Activated CD4-positive, alpha-beta memory T cell treated with anti-CD3 and anti-CD28 coated beads, Interleukin-2, amount 10 ng/mL, durations not matched to agents 7 days and 5 days (primary cell): ENCODE results near the gene ZNF324B. TPM values are rescaled to one million over a fixed set of nuclear protein-coding genes. Genes with fewer than 3 reads are reported as not detected.
"Not testable (repeated sequence)": the region's sequence is repeated elsewhere in the genome, so short reads cannot be mapped to it uniquely, and the experiment has no call there.

Experiments used
- CTCF ChIA-PET: fragments of 350-600 bp; sonication (Branson Sonifier 250); formaldehyde crosslinking; loops from one replicate; lab custom pipeline; 2021; ENCODE audit warnings: antibody characterized with exemption, inconsistent platforms; lab: Charles Lee
- POLR2A ChIA-PET: fragments of 350-600 bp; sonication (Branson Sonifier 250); formaldehyde crosslinking; loops from one replicate; lab custom pipeline; 2021; ENCODE audit warnings: antibody characterized with exemption; lab: Charles Lee
- DNase-seq: peaks from one replicate; pipeline ENCODE4 v3.0.0-alpha.2; 2020
- H3K27ac Mint-ChIP-seq: one replicate; pipeline ENCODE4 v1.8.0; 2021; ENCODE audit warnings: mild to moderate bottlenecking, mixed read lengths
- H3K27me3 Mint-ChIP-seq: one replicate; pipeline ENCODE4 v1.8.0; 2021; ENCODE audit warnings: mixed read lengths
- H3K36me3 Mint-ChIP-seq: one replicate; pipeline ENCODE4 v1.8.0; 2021; ENCODE audit warnings: low read depth, mixed read lengths
- H3K4me1 Mint-ChIP-seq: one replicate; pipeline ENCODE4 v1.8.0; 2021; ENCODE audit warnings: mixed read lengths
- H3K4me3 Mint-ChIP-seq: one replicate; pipeline ENCODE4 v1.8.0; 2021; ENCODE audit warnings: mild to moderate bottlenecking, mixed read lengths
- H3K9me3 Mint-ChIP-seq: one replicate; pipeline ENCODE4 v1.8.0; 2021; ENCODE audit warnings: mixed read lengths
- total RNA-seq, 2 experiments: library from RNA; stranded (reverse); gene quantifications; one replicate each; pipeline ENCODE4 v1.2.3, GENCODE V29; 2021

ZNF324B gene
- total RNA-seq, 2 experiments from 2014 or later, result 11.5 to 12.3 TPM

- peaks cover 82% of the 10 kb centered on the region for H3K9me3 Mint-ChIP-seq
- H3K27ac Mint-ChIP-seq, result no peak overlapping the region
- CTCF ChIA-PET, result no interaction called here
- H3K4me1 Mint-ChIP-seq, result peaks cover 13% of the 10 kb centered on the region
- H3K4me3 Mint-ChIP-seq, result no peak overlapping the region
- POLR2A ChIA-PET, result no interaction called here
- H3K36me3 Mint-ChIP-seq, result peaks cover 90% of the 10 kb centered on the region
- DNase-seq, result no peak
- no peaks in the 10 kb centered on the region for H3K27me3 Mint-ChIP-seq
These were observed 17.2 kb upstream of the ZNF324B start for GRCh38 chr19:58434217-58434616.

DNA sequence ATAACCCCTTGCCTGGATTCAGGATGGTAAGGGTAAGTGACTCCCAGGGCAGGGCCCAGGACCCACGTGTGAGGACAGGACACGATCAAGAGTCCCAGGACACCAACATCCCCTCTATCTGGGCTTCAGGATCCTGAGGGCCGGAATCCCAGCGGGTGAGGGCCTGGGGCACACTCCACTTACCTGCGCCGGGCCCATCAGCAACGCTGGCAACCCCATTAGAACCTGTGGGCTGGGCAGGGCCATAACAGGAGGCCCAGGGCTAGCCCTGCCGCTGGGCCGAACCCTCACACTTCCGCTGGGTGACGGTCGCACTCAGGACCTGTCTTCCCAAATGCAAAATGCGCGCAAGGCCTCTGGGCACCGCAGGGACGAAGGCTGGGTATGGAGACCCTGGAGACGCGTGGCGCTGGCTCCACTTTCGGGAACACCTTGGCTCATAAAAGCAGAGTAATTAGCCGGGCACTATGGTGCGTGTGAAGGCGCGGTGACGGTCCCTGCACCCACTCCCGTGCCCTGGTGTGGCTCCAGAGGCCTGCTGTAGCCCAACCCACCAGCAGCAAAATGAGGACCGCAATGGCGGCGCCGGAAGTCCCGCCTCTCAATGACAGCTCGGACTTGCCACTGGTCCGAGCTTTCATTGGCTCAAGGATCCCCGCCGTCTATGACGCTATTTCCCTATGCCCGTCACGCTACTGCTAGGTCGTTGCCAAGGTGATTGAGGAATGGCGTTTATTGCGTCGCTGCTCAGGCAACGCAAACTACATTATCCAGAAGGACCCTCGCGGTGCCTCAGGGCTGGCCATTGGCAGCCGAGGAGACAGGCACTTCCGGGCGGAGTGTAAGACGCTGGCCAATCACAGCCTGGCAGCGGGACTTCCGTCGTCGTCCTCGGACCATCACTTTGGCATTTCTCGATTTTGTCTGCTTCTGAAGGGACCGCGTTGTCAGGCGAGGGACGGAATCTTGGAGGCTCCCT, 11.6 kb upstream of the ZNF324B start, which contains the start of gene ZNF132:
ZNF132 (minus strand) TSS at position 578 of the 979 bp plus-strand sequence; CDS start at position 246, 332 bp downstream.
- Mint-ChIP-seq H3K36me3 (peaks cover 60% of the 10 kb centered on the region), H3K27ac (peak within 1 kb of the TSS; percentile 87), H3K9me3 (peaks cover 59% of the 10 kb centered on the region), H3K27me3 (peaks cover 2% of the 10 kb centered on the region), H3K4me1 (peaks cover 36% of the 10 kb centered on the region), H3K4me3 (peak within 1 kb of the TSS; percentile 94)
- CTCF ChIA-PET, result interaction anchor here (0.6 to 1.0 kb wide), 3 partner anchors 74 to 80 kb away, joined by 3 to 4 read pairs (median 4); partner anchors contain the start of gene ZBTB45
- DNase-seq, result peak; percentile 96
- POLR2A ChIA-PET, result interaction anchor here (1.0 kb wide), 3 partner anchors 12 to 211 kb away, joined by 3 to 7 read pairs (median 4); partner anchors contain the start of genes ZNF324B, ZNF544 and ZNF584

DNA sequence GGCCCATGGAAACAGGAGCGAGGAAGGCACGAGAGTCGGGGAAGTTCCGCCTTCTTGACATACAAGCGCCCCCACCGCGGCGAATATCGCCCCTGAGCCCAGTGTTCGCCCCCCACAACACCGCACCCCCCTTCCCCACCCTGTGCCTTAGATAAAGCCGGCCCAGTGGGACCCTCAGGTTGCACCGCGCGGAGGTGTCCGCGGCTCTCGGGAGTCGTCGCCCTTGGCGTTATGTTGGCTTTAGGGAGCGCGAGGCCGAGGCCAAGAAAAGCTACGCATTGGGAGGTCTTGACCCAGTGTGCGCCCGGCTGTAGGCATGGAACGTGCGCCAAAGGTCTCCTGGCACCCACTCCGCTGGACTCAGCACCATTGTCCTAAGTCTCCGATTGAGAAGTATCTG, 10.9 kb upstream of the ZNF324B start:
- POLR2A ChIA-PET, result interaction anchor here (1.0 kb wide), 3 partner anchors 11 to 212 kb away, joined by 3 to 7 read pairs (median 4); partner anchors contain the start of genes ZNF324B, ZNF544 and ZNF584
- Mint-ChIP-seq H3K27me3 (peaks cover 2% of the 10 kb centered on the region), H3K4me1 (peaks cover 36% of the 10 kb centered on the region), H3K4me3 (peak overlapping the region; percentile 94), H3K36me3 (peaks cover 53% of the 10 kb centered on the region), H3K9me3 (peaks cover 52% of the 10 kb centered on the region), H3K27ac (peak overlapping the region; percentile 87)
- DNase-seq, result no peak
- CTCF ChIA-PET, result interaction anchor here (0.9 to 1.0 kb wide), 2 partner anchors 74 to 79 kb away, joined by 3 to 4 read pairs; partner anchors contain the start of gene ZBTB45

DNA sequence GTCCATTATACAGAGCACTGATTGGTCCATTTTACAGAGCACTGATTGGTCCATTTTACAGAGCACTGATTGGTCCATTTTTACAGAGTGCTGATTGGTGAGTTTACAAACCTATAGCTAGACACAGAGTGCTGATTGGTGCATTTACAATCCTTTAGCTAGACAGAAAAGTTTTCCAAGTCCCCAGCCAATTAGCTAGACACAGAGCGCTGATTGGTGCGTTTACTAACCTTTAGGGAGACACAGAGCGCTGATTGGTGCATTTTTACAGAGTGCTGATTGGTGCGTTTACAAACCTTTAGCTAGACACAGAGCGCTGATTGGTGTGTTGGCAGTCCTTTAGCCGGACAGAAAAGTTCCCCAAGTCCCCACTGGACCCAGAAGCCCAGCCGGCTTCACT, 8.4 kb upstream of the ZNF324B start:
- H3K27me3 Mint-ChIP-seq, H3K4me3 Mint-ChIP-seq, DNase-seq, H3K27ac Mint-ChIP-seq: not testable (repeated sequence)
- peaks cover 30% of the 10 kb centered on the region for H3K4me1 Mint-ChIP-seq
- ChIA-PET POLR2A (interaction anchor here (1.1 kb wide), 1 partner anchor 86 kb away, joined by 3 read pairs; no protein-coding TSS in a partner anchor), CTCF (interaction anchor here (1.4 kb wide), 1 partner anchor 71 kb away, joined by 3 read pairs; no protein-coding TSS in a partner anchor)
- H3K36me3 Mint-ChIP-seq, result peaks cover 32% of the 10 kb centered on the region
- H3K9me3 Mint-ChIP-seq, result peaks cover 35% of the 10 kb centered on the region

DNA sequence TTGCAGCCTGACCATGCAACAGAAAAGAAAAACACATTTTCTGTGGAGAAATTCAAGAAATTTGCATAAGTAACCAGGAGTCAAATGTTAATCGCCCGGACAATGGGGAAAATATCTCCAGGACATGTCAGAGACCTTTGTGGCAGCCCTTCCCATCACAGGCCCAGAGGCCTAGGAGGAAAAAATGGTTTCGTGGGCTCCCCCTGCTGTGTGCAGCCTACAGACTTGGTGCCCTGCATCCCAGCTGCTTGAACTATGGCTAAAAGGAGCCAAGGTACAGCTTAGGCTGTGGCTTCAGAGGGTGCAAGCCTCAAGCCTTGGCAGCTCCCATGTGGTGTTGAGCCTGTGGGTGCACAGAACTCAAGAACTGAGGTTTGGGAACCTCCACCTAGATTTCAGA, 2.6 kb upstream of the ZNF324B start:
- H3K4me3 Mint-ChIP-seq, CTCF ChIA-PET, POLR2A ChIA-PET, H3K27me3 Mint-ChIP-seq, H3K27ac Mint-ChIP-seq, DNase-seq, H3K36me3 Mint-ChIP-seq: not testable (repeated sequence)
- peaks cover 17% of the 10 kb centered on the region for H3K9me3 Mint-ChIP-seq
- H3K4me1 Mint-ChIP-seq, result peaks cover 21% of the 10 kb centered on the region

DNA sequence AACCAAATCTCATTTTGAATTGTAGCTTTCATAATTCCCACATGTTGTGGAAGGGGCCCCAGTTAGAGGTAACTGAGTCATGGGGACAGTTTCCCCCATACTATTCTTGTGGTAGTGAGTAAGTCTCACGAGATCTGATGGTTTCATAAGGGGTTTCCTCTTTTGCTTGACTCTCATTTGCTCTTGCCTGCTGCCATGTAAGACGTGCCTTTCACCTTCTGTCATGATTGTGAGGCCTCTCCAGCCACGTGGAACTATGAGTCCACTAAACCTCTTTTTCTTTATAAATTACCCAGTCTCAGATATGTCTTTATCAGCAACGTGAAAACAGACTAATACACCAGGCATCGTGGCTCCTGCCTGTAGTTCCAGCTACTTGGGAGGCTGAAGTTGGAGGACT, 1.4 kb upstream of the ZNF324B start:
- H3K4me3 Mint-ChIP-seq, DNase-seq, POLR2A ChIA-PET, H3K27me3 Mint-ChIP-seq, H3K27ac Mint-ChIP-seq, CTCF ChIA-PET: not testable (repeated sequence)
- Mint-ChIP-seq H3K4me1 (peaks cover 21% of the 10 kb centered on the region), H3K9me3 (peaks cover 14% of the 10 kb centered on the region), H3K36me3 (peaks cover 12% of the 10 kb centered on the region)

DNA sequence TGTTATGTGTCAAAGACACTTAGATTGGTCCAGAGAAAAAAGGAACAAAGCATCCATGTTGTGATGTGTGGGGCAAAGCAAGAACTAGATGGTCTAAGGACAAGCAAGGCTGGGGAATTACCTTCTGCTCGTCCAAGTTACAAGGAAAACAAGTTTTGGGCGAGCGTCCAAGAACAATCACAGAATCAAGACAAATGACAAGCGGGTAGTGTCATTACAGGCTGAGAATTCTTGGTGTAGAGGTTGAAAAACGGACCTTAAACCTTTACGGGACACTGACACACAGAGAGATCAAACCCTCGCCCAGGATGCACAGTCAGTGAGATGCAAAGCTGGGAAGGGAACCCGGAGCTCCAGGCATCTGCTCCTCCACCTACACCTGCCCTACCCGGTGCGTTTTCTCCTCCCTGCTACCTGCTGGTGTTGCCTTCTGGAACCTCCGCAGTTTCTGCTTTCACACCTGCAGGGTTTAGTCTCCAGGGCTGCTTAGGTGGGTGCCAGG, 515 bp upstream of the ZNF324B start:
- Mint-ChIP-seq H3K36me3 (peaks cover 12% of the 10 kb centered on the region), H3K27ac (no peak overlapping the region), H3K9me3 (peaks cover 14% of the 10 kb centered on the region), H3K27me3 (peaks cover 6% of the 10 kb centered on the region), H3K4me3 (peak overlapping the region; percentile 76), H3K4me1 (peaks cover 21% of the 10 kb centered on the region)
- ChIA-PET POLR2A (interaction anchor here (0.8 to 2.1 kb wide), 7 partner anchors 9 to 68 kb away, joined by 3 to 9 read pairs (median 4); partner anchors contain the start of genes ZBTB45, ZNF132 and ZNF446), CTCF (interaction anchor here (1.2 to 1.6 kb wide), 3 partner anchors 63 to 124 kb away, joined by 4 to 6 read pairs (median 5); partner anchors contain the start of gene ZBTB45)
- DNase-seq, result no peak

GRCh38 chr19:58453743-58454142, 2.3 kb downstream of the ZNF324B start:
- peaks cover 29% of the 10 kb centered on the region for H3K36me3 Mint-ChIP-seq
- H3K4me1 Mint-ChIP-seq, result peaks cover 21% of the 10 kb centered on the region
- H3K27me3 Mint-ChIP-seq, result peaks cover 6% of the 10 kb centered on the region
- peaks cover 8% of the 10 kb centered on the region for H3K9me3 Mint-ChIP-seq
- H3K27ac Mint-ChIP-seq, result no peak overlapping the region
- H3K4me3 Mint-ChIP-seq, result peak overlapping the region; percentile 76
- ChIA-PET CTCF (no interaction called here), POLR2A (no interaction called here)
- DNase-seq, result no peak

- H3K27ac Mint-ChIP-seq, result no peak overlapping the region
- no peak for DNase-seq
- POLR2A ChIA-PET, result no interaction called here
- peaks cover 34% of the 10 kb centered on the region for H3K36me3 Mint-ChIP-seq
- H3K9me3 Mint-ChIP-seq, result no peaks in the 10 kb centered on the region
- no peak overlapping the region for H3K4me3 Mint-ChIP-seq
- H3K27me3 Mint-ChIP-seq, result peaks cover 4% of the 10 kb centered on the region
- H3K4me1 Mint-ChIP-seq, result peaks cover 21% of the 10 kb centered on the region
- CTCF ChIA-PET, result no interaction called here
These were observed 3.9 kb downstream of the ZNF324B start for GRCh38 chr19:58455306-58455705.

DNA sequence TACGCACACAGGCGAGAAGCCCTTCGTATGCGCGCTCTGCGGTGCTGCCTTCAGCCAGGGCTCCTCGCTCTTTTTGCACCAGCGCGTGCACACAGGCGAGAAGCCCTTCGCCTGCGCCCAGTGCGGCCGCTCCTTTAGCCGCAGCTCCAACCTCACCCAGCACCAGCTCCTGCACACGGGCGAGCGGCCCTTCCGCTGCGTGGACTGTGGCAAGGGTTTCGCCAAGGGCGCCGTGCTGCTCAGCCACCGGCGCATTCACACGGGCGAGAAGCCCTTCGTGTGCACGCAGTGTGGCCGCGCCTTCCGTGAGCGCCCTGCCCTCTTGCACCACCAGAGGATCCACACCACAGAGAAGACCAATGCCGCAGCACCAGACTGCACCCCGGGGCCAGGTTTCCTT, 4.7 kb downstream of the ZNF324B start:
- Mint-ChIP-seq H3K4me3 (no peak overlapping the region), H3K27ac (no peak overlapping the region), H3K9me3 (no peaks in the 10 kb centered on the region), H3K4me1 (peaks cover 15% of the 10 kb centered on the region), H3K36me3 (peaks cover 34% of the 10 kb centered on the region), H3K27me3 (peaks cover 2% of the 10 kb centered on the region)
- no peak for DNase-seq
- CTCF ChIA-PET, result no interaction called here
- POLR2A ChIA-PET, result no interaction called here

GRCh38 chr19:58460039-58460438, 8.6 kb downstream of the ZNF324B start:
- H3K27me3 Mint-ChIP-seq, result no peaks in the 10 kb centered on the region
- no peaks in the 10 kb centered on the region for H3K4me1 Mint-ChIP-seq
- no peaks in the 10 kb centered on the region for H3K9me3 Mint-ChIP-seq
- ChIA-PET POLR2A (interaction anchor here (1.6 kb wide), 1 partner anchor 9 kb away, joined by 4 read pairs; the partner anchor contains the start of gene ZNF324B), CTCF (interaction anchor here (2.0 kb wide), 1 partner anchor 60 kb away, joined by 5 read pairs; the partner anchor contains the start of gene ZBTB45)
- H3K27ac Mint-ChIP-seq, result no peak overlapping the region
- peaks cover 29% of the 10 kb centered on the region for H3K36me3 Mint-ChIP-seq
- no peak overlapping the region for H3K4me3 Mint-ChIP-seq
- no peak for DNase-seq

- peaks cover 8% of the 10 kb centered on the region for H3K36me3 Mint-ChIP-seq
- H3K27me3 Mint-ChIP-seq, result peaks cover 4% of the 10 kb centered on the region
- no peak overlapping the region for H3K27ac Mint-ChIP-seq
- H3K4me3 Mint-ChIP-seq, result peak overlapping the region; percentile 80
- POLR2A ChIA-PET, result interaction anchor here (0.7 to 1.1 kb wide), 3 partner anchors 15 to 104 kb away, joined by 3 to 5 read pairs (median 4); partner anchors contain the start of genes ZNF324B and ZNF497
- CTCF ChIA-PET, result no interaction called here
- no peak for DNase-seq
- peaks cover 22% of the 10 kb centered on the region for H3K4me1 Mint-ChIP-seq
- no peaks in the 10 kb centered on the region for H3K9me3 Mint-ChIP-seq
These were observed 14.8 kb downstream of the ZNF324B start for GRCh38 chr19:58466089-58466759.
